ENCODE results near the gene ZFYVE28.

The ZFYVE28 gene

DNA sequence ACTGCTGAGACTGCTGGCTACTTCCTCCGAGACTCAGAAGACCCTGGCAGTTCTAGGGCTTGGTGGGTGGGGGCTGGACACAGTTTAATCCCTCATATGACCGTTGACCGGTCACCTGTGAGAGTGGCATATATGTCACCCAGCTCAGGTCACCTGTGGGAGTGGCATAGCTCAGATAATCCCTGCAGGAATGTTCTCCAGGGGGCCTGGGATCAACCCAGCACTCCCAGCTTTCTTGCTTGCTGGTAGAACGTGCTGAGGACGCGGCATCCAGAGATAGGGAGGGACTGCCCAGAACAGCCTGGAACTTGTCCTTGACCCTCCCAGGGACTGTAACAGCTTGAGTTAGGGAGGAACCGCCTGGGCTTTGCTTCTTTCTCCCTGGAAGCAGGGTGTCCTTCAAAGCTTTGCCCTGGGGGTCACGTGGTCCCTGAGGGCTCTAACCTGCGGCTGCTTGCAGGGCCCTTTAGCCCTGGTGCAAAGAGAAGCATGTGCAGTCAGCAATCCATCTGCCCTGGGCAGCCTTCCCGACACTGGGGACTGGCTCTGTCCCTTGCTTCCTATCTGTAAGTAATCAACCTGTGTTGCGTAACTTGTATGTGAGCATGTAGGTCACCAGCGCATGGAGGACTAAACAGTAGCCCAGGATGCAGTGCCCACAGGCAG, 55.3 kb downstream of the ZFYVE28 start:
- in situ Hi-C loops (cut with HindIII; ENCODE audit: low sequenced_read_pairs) = no loop called here
- TF ChIP-seq, protein P1, sequence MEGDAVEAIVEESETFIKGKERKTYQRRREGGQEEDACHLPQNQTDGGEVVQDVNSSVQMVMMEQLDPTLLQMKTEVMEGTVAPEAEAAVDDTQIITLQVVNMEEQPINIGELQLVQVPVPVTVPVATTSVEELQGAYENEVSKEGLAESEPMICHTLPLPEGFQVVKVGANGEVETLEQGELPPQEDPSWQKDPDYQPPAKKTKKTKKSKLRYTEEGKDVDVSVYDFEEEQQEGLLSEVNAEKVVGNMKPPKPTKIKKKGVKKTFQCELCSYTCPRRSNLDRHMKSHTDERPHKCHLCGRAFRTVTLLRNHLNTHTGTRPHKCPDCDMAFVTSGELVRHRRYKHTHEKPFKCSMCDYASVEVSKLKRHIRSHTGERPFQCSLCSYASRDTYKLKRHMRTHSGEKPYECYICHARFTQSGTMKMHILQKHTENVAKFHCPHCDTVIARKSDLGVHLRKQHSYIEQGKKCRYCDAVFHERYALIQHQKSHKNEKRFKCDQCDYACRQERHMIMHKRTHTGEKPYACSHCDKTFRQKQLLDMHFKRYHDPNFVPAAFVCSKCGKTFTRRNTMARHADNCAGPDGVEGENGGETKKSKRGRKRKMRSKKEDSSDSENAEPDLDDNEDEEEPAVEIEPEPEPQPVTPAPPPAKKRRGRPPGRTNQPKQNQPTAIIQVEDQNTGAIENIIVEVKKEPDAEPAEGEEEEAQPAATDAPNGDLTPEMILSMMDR (IDR thresholded peaks at IDR 0.05; ENCODE audit: low read depth, low read length) = no peak
- DNase-seq (ENCODE audit: low read depth, low spot score) = no peak
- no peak overlapping the region for H3K4me3 ChIP-seq (ENCODE audit: low read depth, low read length)

GRCh38 chr4:2362266-2363055, 56.0 kb downstream of the ZFYVE28 start:
- H3K4me3 ChIP-seq (ENCODE audit: low read depth, low read length) = no peak overlapping the region
- DNase-seq (ENCODE audit: low read depth, low spot score) = no peak
- in situ Hi-C loops (cut with HindIII; ENCODE audit: low sequenced_read_pairs) = no loop called here
- TF ChIP-seq, protein P1 (IDR thresholded peaks at IDR 0.05; ENCODE audit: low read depth, low read length) = no peak

- TF ChIP-seq, protein P1 (IDR thresholded peaks at IDR 0.05; ENCODE audit: low read depth, low read length) = no peak
- DNase-seq (ENCODE audit: low read depth, low spot score) = no peak
- in situ Hi-C loops (cut with HindIII; ENCODE audit: low sequenced_read_pairs) = no loop called here
- H3K4me3 ChIP-seq (ENCODE audit: low read depth, low read length) = no peak overlapping the region
These were observed 56.8 kb downstream of the ZFYVE28 start for GRCh38 chr4:2361366-2362265.

GRCh38 chr4:2360396-2360730, 58.1 kb downstream of the ZFYVE28 start:
- no peak for DNase-seq (ENCODE audit: low read depth, low spot score)
- no peak overlapping the region for H3K4me3 ChIP-seq (ENCODE audit: low read depth, low read length)
- TF ChIP-seq, protein P1 (IDR thresholded peaks at IDR 0.05; ENCODE audit: low read depth, low read length) = no peak
- in situ Hi-C loops (cut with HindIII; ENCODE audit: low sequenced_read_pairs) = no loop called here

- TF ChIP-seq, protein P1 (IDR thresholded peaks at IDR 0.05; ENCODE audit: low read depth, low read length) = no peak
- no peak for DNase-seq (ENCODE audit: low read depth, low spot score)
- no peak overlapping the region for H3K4me3 ChIP-seq (ENCODE audit: low read depth, low read length)
- in situ Hi-C loops (cut with HindIII; ENCODE audit: low sequenced_read_pairs) = no loop called here
These were observed 58.7 kb downstream of the ZFYVE28 start for GRCh38 chr4:2359591-2360395.
